Endodermal cell (in vitro differentiated cells): ENCODE data around the gene TRMT10B. TPM values are rescaled to one million over a fixed set of nuclear protein-coding genes. Genes with fewer than 3 reads are reported as not detected.

Experiments
- DNase-seq: peaks from one replicate; pipeline ENCODE4 v3.0.0-alpha.2; 2017
- H3K27ac ChIP-seq: 2 replicates; pipeline ENCODE4 v1.5.1; 2013; ENCODE audit warnings: mild to moderate bottlenecking, low read depth, low read length, moderate library complexity
- H3K27me3 ChIP-seq: 2 replicates; pipeline ENCODE4 v1.6.1; 2013; ENCODE audit warnings: mild to moderate bottlenecking, low read length, moderate library complexity; ENCODE audit not compliant: insufficient read depth, control insufficient read depth, poor library complexity, severe bottlenecking
- H3K36me3 ChIP-seq: 2 replicates; pipeline ENCODE4 v1.7.0; 2013; ENCODE audit warnings: mild to moderate bottlenecking, low read length, moderate library complexity; ENCODE audit not compliant: control insufficient read depth, insufficient read depth
- H3K4me1 ChIP-seq: one replicate; pipeline ENCODE4 v1.7.0; 2013; ENCODE audit warnings: low read length; ENCODE audit not compliant: control insufficient read depth, insufficient read depth
- H3K4me3 ChIP-seq: 2 replicates; pipeline ENCODE4 v1.5.1; 2013; ENCODE audit warnings: mild to moderate bottlenecking, low read length, moderate library complexity
- H3K9ac ChIP-seq: 2 replicates; pipeline ENCODE4 v1.6.1; 2013; ENCODE audit warnings: mild to moderate bottlenecking, low read length, moderate library complexity; ENCODE audit not compliant: poor library complexity, severe bottlenecking; ENCODE audit errors: extremely low read depth
- H3K9me3 ChIP-seq: 2 replicates; pipeline ENCODE4 v1.6.1; 2013; ENCODE audit warnings: mild to moderate bottlenecking, low read length, moderate library complexity; ENCODE audit not compliant: control insufficient read depth
- H3K27ac Mint-ChIP-seq: 2 replicates; pipeline ENCODE4 v1.8.0; 2020; ENCODE audit warnings: mixed read lengths
- H3K27me3 Mint-ChIP-seq: 2 replicates; pipeline ENCODE4 v1.8.0; 2021; ENCODE audit warnings: mild to moderate bottlenecking, mixed read lengths; ENCODE audit not compliant: insufficient read depth
- H3K36me3 Mint-ChIP-seq: 2 replicates; pipeline ENCODE4 v1.8.0; 2020; ENCODE audit warnings: low read depth, mixed read lengths
- H3K4me1 Mint-ChIP-seq: 2 replicates; pipeline ENCODE4 v1.8.0; 2020; ENCODE audit warnings: mixed read lengths
- H3K4me3 Mint-ChIP-seq: 2 replicates; pipeline ENCODE4 v1.8.0; 2020; ENCODE audit warnings: mild to moderate bottlenecking, moderate library complexity, mixed read lengths
- H3K9me3 Mint-ChIP-seq: 2 replicates; pipeline ENCODE4 v1.8.0; 2020; ENCODE audit warnings: mild to moderate bottlenecking, mixed read lengths
- WGBS, 2 experiments: methylation state at CpG; one replicate each; pipeline versions ENCODE4 v1.1.5 to v1.1.7; 2013; ENCODE audit warnings: missing lambda C conversion rate in 2 of 2, mixed read lengths in 1 of 2; ENCODE audit not compliant: insufficient coverage in 1 of 2, insufficient read length in 1 of 2; 5-methylcytosine and 5-hydroxymethylcytosine counted together
- total RNA-seq, 2 donors: library from RNA; stranded (reverse); fragmentation: NEBNext Ultra II Directional in 1 of 2; extraction: Animal tissue kit (Norgen Biotek cat#: 25700) in 1 of 2; gene quantifications; 2 replicates in 1 of 2; 3 replicates in 1 of 2; pipeline ENCODE4 v1.2.1, GENCODE V29; 2021
- TF ChIP-seq, protein P1 (sequence below): fragments of 200-600 bp; sonication (generic); conservative IDR thresholded peaks from 2 replicates; pipeline ENCODE4 v1.5.0; 2021; ENCODE audit warnings: antibody characterized with exemption, mild to moderate bottlenecking

TRMT10B gene
- total RNA-seq, 2 donors from 2014 or later: 9.3 to 11.6 TPM

DNA sequence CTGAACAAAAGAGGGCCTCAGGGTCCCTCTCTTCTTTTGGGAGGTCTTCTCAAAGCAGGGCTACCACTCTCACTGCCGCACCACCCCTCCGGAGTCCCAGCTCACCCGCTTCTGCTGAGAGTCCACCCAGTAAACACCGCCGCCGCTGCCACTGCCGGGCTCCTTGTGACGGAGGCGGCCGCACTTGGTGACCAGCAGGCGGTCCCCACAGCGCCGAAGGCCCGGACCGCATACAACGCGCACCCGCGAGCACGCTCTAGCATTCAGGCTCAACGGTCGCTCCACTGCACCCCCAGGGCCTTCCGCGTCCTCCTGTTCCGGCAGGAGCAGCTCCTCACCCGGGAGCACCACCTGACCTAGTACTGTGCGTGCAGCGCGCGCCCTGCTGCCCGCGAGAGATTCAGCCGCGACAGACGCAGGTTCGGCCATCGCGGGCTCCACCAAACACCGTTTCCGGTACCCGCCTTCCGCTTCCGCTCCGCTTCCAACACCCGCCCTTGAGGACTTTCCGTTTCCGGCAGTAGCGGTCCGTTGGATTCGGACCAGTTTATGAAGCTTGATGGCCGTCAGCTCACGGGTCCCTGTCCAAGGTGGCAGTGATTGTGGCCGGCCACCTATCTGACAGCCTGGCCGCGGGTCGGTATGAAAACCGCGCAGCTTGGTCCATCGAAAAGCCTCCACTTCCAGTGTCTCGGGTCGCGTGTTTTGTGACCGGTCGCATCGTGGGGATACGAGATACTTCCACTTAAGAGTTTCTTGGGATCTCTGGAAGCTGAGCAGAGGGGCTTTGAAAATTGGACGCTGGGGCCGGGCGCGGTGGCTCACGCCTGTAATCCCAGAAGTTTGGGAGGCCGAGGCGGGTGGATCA is 31.2 kb downstream of the TRMT10B start, which contains the start of gene EXOSC3:
EXOSC3 (minus strand) TSS at position 449 of the 868 bp plus-strand sequence; CDS start at position 429, 20 bp downstream.
- Histone ChIP-seq H3K36me3 (peaks cover 36% of the 10 kb centered on the region), H3K4me1 (no peaks in the 10 kb centered on the region), H3K9me3 (no peaks in the 10 kb centered on the region), H3K27ac (no peak within 1 kb of the TSS), H3K9ac (peak within 1 kb of the TSS; percentile 48), H3K4me3 (peak within 1 kb of the TSS; percentile 88), H3K27me3 (peaks cover 8% of the 10 kb centered on the region)
- Mint-ChIP-seq H3K27ac (peak within 1 kb of the TSS; percentile 92), H3K9me3 (no peaks in the 10 kb centered on the region), H3K27me3 (peaks cover 33% of the 10 kb centered on the region), H3K4me1 (peaks cover 5% of the 10 kb centered on the region), H3K4me3 (peak within 1 kb of the TSS; percentile 96), H3K36me3 (peaks cover 32% of the 10 kb centered on the region)
- peak; percentile 96 for DNase-seq
- TF ChIP-seq, protein P1, sequence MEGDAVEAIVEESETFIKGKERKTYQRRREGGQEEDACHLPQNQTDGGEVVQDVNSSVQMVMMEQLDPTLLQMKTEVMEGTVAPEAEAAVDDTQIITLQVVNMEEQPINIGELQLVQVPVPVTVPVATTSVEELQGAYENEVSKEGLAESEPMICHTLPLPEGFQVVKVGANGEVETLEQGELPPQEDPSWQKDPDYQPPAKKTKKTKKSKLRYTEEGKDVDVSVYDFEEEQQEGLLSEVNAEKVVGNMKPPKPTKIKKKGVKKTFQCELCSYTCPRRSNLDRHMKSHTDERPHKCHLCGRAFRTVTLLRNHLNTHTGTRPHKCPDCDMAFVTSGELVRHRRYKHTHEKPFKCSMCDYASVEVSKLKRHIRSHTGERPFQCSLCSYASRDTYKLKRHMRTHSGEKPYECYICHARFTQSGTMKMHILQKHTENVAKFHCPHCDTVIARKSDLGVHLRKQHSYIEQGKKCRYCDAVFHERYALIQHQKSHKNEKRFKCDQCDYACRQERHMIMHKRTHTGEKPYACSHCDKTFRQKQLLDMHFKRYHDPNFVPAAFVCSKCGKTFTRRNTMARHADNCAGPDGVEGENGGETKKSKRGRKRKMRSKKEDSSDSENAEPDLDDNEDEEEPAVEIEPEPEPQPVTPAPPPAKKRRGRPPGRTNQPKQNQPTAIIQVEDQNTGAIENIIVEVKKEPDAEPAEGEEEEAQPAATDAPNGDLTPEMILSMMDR: no peak
- WGBS, 2 experiments: 0 to 1% methylated on average over 49 to 73 of the region's 73 CpGs

DNA sequence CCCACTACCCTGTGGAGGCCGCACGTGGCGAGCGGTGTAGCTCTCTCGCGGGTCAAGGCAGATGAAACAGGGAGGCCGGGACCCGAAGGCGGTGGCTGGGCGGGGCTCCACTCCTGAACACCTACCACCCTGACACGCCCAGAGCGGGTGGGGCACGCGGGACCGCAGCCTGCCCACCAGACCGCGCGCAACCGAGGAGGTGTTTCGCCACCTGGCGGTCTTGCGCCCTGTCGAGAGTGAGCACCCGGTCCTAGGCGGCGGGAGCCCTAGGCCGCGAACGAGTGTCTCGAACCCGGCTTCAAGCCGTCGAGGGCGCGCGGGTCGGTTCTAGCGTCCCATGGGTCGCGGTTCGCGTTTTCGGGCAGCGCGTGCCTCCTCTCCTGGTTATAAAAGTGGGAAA is 33.5 kb downstream of the TRMT10B start:
- Mint-ChIP-seq H3K4me3 (no peak overlapping the region), H3K4me1 (peaks cover 5% of the 10 kb centered on the region), H3K36me3 (peaks cover 12% of the 10 kb centered on the region), H3K27ac (no peak overlapping the region), H3K27me3 (peaks cover 44% of the 10 kb centered on the region), H3K9me3 (no peaks in the 10 kb centered on the region)
- 96 to 97% methylated on average over 18 to 45 of the region's 45 CpGs for WGBS, 2 experiments
- peaks cover 8% of the 10 kb centered on the region for H3K27me3 ChIP-seq
- peaks cover 14% of the 10 kb centered on the region for H3K36me3 ChIP-seq
- peak; percentile 79 for DNase-seq
- H3K9ac ChIP-seq: no peak overlapping the region
- no peaks in the 10 kb centered on the region for H3K4me1 ChIP-seq
- H3K9me3 ChIP-seq: no peaks in the 10 kb centered on the region
- no peak overlapping the region for H3K4me3 ChIP-seq
- H3K27ac ChIP-seq: no peak overlapping the region
- TF ChIP-seq, protein P1: peak; percentile 38

DNA sequence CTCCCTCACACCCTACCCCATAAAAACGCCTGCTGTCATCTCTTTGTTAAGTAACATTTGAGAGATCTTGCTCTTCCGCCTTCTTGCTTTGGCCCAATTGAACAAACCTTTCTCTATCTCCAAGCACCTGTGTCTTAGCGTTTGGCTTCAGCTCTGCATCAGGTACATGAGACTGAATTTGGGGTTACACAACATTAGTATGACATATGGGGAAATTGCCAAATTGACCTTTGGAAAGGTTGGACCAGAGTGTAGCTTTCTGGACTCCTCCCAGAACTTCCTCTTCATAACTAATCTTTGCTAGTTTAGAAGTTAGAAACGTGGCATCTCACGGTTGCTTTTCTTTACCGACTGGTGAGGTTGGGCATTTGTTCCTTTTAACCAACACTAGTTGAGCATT is 34.7 kb downstream of the TRMT10B start:
- peaks cover 1% of the 10 kb centered on the region for H3K36me3 Mint-ChIP-seq
- DNase-seq: no peak
- H3K4me1 Mint-ChIP-seq: no peaks in the 10 kb centered on the region
- H3K4me1 ChIP-seq: no peaks in the 10 kb centered on the region
- WGBS, 2 experiments: 84 to 87% methylated on average over 5 to 6 of the region's 6 CpGs
- no peak overlapping the region for H3K27ac ChIP-seq
- no peak overlapping the region for H3K4me3 ChIP-seq
- H3K27me3 ChIP-seq: peaks cover 8% of the 10 kb centered on the region
- no peaks in the 10 kb centered on the region for H3K9me3 ChIP-seq
- no peak overlapping the region for H3K9ac ChIP-seq
- H3K36me3 ChIP-seq: peaks cover 2% of the 10 kb centered on the region
- no peak overlapping the region for H3K4me3 Mint-ChIP-seq
- TF ChIP-seq, protein P1: no peak
- H3K9me3 Mint-ChIP-seq: no peaks in the 10 kb centered on the region
- H3K27me3 Mint-ChIP-seq: peaks cover 47% of the 10 kb centered on the region
- no peak overlapping the region for H3K27ac Mint-ChIP-seq
